Body of pancreas (tissue), 4 donors: ENCODE data around the gene ELP1.
"Not testable (repeated sequence)": the region's sequence is repeated elsewhere in the genome, so short reads cannot be mapped to it uniquely, and the experiment has no call there.

Experiments
- POLR2A ChIP-seq, 3 donors: fragments of 450-650 bp; IDR thresholded peaks; one replicate each; pipeline ENCODE4 v1.6.1; 2016; ENCODE audit warnings: antibody characterized with exemption in 3 of 3, mild to moderate bottlenecking in 2 of 3
- TF ChIP-seq, protein P1 (sequence below), 7 experiments: fragments of 450-650 bp in 4 of 7; fragments of 200-600 bp in 3 of 7; sonication (generic) in 3 of 7; IDR thresholded peaks; one replicate each; pipeline ENCODE4 v1.5.1; 2016 to 2019; ENCODE audit warnings: antibody characterized with exemption in 7 of 7

DNA sequence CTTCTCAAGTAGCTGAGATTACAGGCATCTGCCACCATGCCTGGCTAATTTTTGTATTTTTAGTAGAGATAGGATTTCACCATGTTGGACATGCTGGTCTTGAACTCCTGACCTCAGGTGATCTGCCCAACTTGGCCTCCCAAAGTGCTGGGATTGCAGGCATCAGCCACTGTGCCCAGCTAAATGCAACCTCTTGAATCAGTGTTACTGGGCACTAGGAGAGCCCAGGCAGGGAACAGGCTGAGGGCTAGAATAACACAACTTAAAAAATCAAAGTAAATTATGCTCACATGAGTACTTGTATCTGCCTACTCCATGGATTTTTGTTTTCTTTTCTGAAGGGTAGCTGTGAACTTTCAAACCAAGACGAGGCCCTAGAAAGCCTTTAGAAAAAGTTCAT is 13.5 kb downstream of the ELP1 start:
- TF ChIP-seq POLR2A (IDR thresholded peaks at IDR 0.05): not testable (repeated sequence)
- TF ChIP-seq, protein P1, sequence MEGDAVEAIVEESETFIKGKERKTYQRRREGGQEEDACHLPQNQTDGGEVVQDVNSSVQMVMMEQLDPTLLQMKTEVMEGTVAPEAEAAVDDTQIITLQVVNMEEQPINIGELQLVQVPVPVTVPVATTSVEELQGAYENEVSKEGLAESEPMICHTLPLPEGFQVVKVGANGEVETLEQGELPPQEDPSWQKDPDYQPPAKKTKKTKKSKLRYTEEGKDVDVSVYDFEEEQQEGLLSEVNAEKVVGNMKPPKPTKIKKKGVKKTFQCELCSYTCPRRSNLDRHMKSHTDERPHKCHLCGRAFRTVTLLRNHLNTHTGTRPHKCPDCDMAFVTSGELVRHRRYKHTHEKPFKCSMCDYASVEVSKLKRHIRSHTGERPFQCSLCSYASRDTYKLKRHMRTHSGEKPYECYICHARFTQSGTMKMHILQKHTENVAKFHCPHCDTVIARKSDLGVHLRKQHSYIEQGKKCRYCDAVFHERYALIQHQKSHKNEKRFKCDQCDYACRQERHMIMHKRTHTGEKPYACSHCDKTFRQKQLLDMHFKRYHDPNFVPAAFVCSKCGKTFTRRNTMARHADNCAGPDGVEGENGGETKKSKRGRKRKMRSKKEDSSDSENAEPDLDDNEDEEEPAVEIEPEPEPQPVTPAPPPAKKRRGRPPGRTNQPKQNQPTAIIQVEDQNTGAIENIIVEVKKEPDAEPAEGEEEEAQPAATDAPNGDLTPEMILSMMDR (IDR thresholded peaks at IDR 0.05): not testable (repeated sequence)
